H1 (cell line): Measurements from ENCODE around the gene ATP2A3. TPM values are rescaled to one million over a fixed set of nuclear protein-coding genes. Genes with fewer than 3 reads are reported as not detected.

Experiments
- CTCF ChIA-PET: fragments of 300-600 bp; sonication (Branson Sonifier 250); formaldehyde crosslinking; loops from one replicate; lab custom pipeline; 2021; ENCODE audit not compliant: partially characterized antibody; lab: Charles Lee
- POLR2A ChIA-PET: fragments of 300-600 bp; sonication (Branson Sonifier 250); formaldehyde crosslinking; loops from one replicate; lab custom pipeline; 2021; ENCODE audit warnings: inconsistent platforms; ENCODE audit not compliant: partially characterized antibody; lab: Charles Lee
- DNase-seq, 2 experiments: peaks; one replicate each; pipeline versions ENCODE4 v3.0.0 to v3.0.0-alpha.2; 2010 to 2022; ENCODE audit warnings: low spot score in 2 of 2, low read depth in 1 of 2, mixed read lengths in 1 of 2
- FAIRE-seq: peaks from 2 replicates; lab custom pipeline; 2011; peaks lifted over from hg19 to GRCh38; lab: Jason Lieb, UNC
- H2AFZ ChIP-seq: 2 replicates; pipeline ENCODE4 v1.8.1; 2012; ENCODE audit warnings: low read length, inconsistent platforms
- H2AK5ac ChIP-seq: 2 replicates; pipeline ENCODE4 v1.6.1; 2013; ENCODE audit warnings: low read depth, low read length
- H2BK120ac ChIP-seq: replicated peaks from 2 replicates; pipeline ENCODE3; 2013; ENCODE audit warnings: low read depth, low read length, inconsistent platforms
- H2BK12ac ChIP-seq: 2 replicates; pipeline ENCODE4 v1.6.1; 2013; ENCODE audit warnings: low read depth, low read length
- H2BK15ac ChIP-seq: 2 replicates; pipeline ENCODE4 v1.6.1; 2013; ENCODE audit warnings: low read length
- H2BK20ac ChIP-seq: 2 replicates; pipeline ENCODE4 v1.6.1; 2013; ENCODE audit warnings: low read length
- H2BK5ac ChIP-seq: 2 replicates; pipeline ENCODE4 v1.6.1; 2013; ENCODE audit warnings: low read depth, low read length
- H3K14ac ChIP-seq: 2 replicates; pipeline ENCODE4 v1.6.1; 2013; ENCODE audit warnings: inconsistent platforms; ENCODE audit not compliant: insufficient read length
- H3K18ac ChIP-seq: 2 replicates; pipeline ENCODE4 v1.6.1; 2013; ENCODE audit warnings: low read length; ENCODE audit errors: extremely low read depth
- H3K23ac ChIP-seq: 2 replicates; pipeline ENCODE4 v1.6.1; 2013; ENCODE audit warnings: inconsistent platforms; ENCODE audit not compliant: insufficient read length
- H3K23me2 ChIP-seq: 2 replicates; pipeline ENCODE4 v1.6.1; 2013; ENCODE audit warnings: low read depth, low read length
- H3K27ac ChIP-seq: 2 replicates; pipeline ENCODE4 v1.6.1; 2011; ENCODE audit warnings: low read depth, low read length, inconsistent platforms
- H3K27me3 ChIP-seq, 4 experiments: replicated peaks in 1 of 4; 1 replicate in 1 of 4; 2 replicates in 3 of 4; pipeline versions ENCODE4 v1.6.1 to v1.8.1; 2011 to 2013; ENCODE audit warnings: low read length in 3 of 4, mild to moderate bottlenecking in 3 of 4, inconsistent platforms in 2 of 4, mixed read lengths in 2 of 4, moderate library complexity in 1 of 4; ENCODE audit not compliant: control insufficient read depth in 3 of 4, insufficient read depth in 3 of 4; ENCODE audit errors: extremely low read depth in 1 of 4
- H3K36me3 ChIP-seq, 4 experiments: 2 replicates each; pipeline versions ENCODE4 v1.6.1 to v1.8.1; 2011 to 2013; ENCODE audit warnings: mild to moderate bottlenecking in 4 of 4, low read length in 3 of 4, moderate library complexity in 2 of 4, control low read depth in 1 of 4, inconsistent platforms in 1 of 4; ENCODE audit not compliant: insufficient read depth in 4 of 4, control insufficient read depth in 2 of 4
- H3K4ac ChIP-seq: replicated peaks from 2 replicates; pipeline ENCODE3; 2013; ENCODE audit warnings: low read length, low read depth, mixed read lengths, inconsistent platforms; ENCODE audit not compliant: insufficient read length
- H3K4me1 ChIP-seq, 4 experiments: replicated peaks in 1 of 4; 1 replicate in 1 of 4; 2 replicates in 3 of 4; pipeline versions ENCODE4 v1.6.1 to v1.8.1; 2011 to 2013; ENCODE audit warnings: low read length in 3 of 4, inconsistent platforms in 2 of 4, mixed read lengths in 1 of 4; ENCODE audit not compliant: insufficient read depth in 4 of 4, control insufficient read depth in 3 of 4
- H3K4me2 ChIP-seq, 2 experiments: 2 replicates each; pipeline versions ENCODE4 v1.6.1 to v1.8.1; 2011 to 2013; ENCODE audit warnings: low read depth in 2 of 2, low read length in 2 of 2, control low read depth in 1 of 2, inconsistent platforms in 1 of 2, mild to moderate bottlenecking in 1 of 2; ENCODE audit not compliant: insufficient read depth in 1 of 2
- H3K4me3 ChIP-seq, 4 experiments: fragments of 200-600, 300-600 bp in 1 of 4; sonication (generic), shearing (Covaris generic), sonication (Bioruptor Twin) in 1 of 4; 2 replicates each; pipeline versions ENCODE4 v1.5.1 to v1.8.1; 2011 to 2016; ENCODE audit warnings: low read length in 4 of 4, low read depth in 3 of 4, control low read depth in 2 of 4, inconsistent platforms in 2 of 4, mild to moderate bottlenecking in 2 of 4, mixed read lengths in 1 of 4, moderate library complexity in 1 of 4; ENCODE audit not compliant: insufficient read depth in 2 of 4; ENCODE audit errors: extremely low read depth in 1 of 4
- H3K56ac ChIP-seq: replicated peaks from 2 replicates; pipeline ENCODE3; 2013; ENCODE audit warnings: low read depth, mild to moderate bottlenecking, mixed read lengths, low read length, inconsistent platforms; ENCODE audit not compliant: insufficient read length
- H3K79me1 ChIP-seq: 2 replicates; pipeline ENCODE4 v1.6.1; 2013; ENCODE audit warnings: low read depth, low read length, control low read depth
- H3K79me2 ChIP-seq, 2 experiments: 2 replicates each; pipeline versions ENCODE4 v1.6.1 to v1.8.1; 2012 to 2013; ENCODE audit warnings: low read length in 2 of 2, mild to moderate bottlenecking in 2 of 2, inconsistent platforms in 1 of 2; ENCODE audit not compliant: insufficient read depth in 2 of 2, control insufficient read depth in 1 of 2
- H3K9ac ChIP-seq, 4 experiments: replicated peaks in 1 of 4; 1 replicate in 1 of 4; 2 replicates in 3 of 4; pipeline versions ENCODE4 v1.6.1 to v1.8.1; 2011 to 2013; ENCODE audit warnings: low read depth in 3 of 4, low read length in 3 of 4, control low read depth in 2 of 4, mild to moderate bottlenecking in 2 of 4, moderate library complexity in 2 of 4, inconsistent platforms in 1 of 4; ENCODE audit errors: extremely low read depth in 1 of 4
- H3K9me3 ChIP-seq, 2 experiments: 2 replicates each; pipeline versions ENCODE4 v1.6.1 to v1.8.1; 2012 to 2013; ENCODE audit warnings: mild to moderate bottlenecking in 2 of 2, moderate library complexity in 2 of 2, control low read depth in 1 of 2, inconsistent platforms in 1 of 2, low read depth in 1 of 2, low read length in 1 of 2, mixed read lengths in 1 of 2; ENCODE audit not compliant: insufficient read depth in 2 of 2
- H4K20me1 ChIP-seq, 2 experiments: replicated peaks in 1 of 2; 2 replicates each; pipeline versions ENCODE3 to v1.8.1; 2011 to 2013; ENCODE audit warnings: inconsistent platforms in 2 of 2, low read length in 2 of 2, mild to moderate bottlenecking in 1 of 2; ENCODE audit not compliant: insufficient read depth in 2 of 2, control insufficient read depth in 1 of 2
- H4K5ac ChIP-seq: 2 replicates; pipeline ENCODE4 v1.6.1; 2013; ENCODE audit warnings: low read length, low read depth, mixed read lengths, inconsistent platforms; ENCODE audit not compliant: insufficient read length
- H4K8ac ChIP-seq: 2 replicates; pipeline ENCODE4 v1.8.0; 2013; ENCODE audit warnings: mild to moderate bottlenecking, moderate library complexity, low read length, inconsistent platforms; ENCODE audit not compliant: insufficient read depth; ENCODE audit errors: extremely low read depth
- H4K91ac ChIP-seq: replicated peaks from 2 replicates; pipeline ENCODE3; 2013; ENCODE audit warnings: low read length, mixed read lengths, inconsistent platforms; ENCODE audit not compliant: insufficient read length
- ASH2L ChIP-seq: fragments of 200-600, 300-600 bp; sonication (generic); IDR thresholded peaks from one replicate; pipeline ENCODE4 v1.7.1; 2017; ENCODE audit warnings: low read length
- BACH1 ChIP-seq: IDR thresholded peaks from 2 replicates; pipeline ENCODE4 v1.6.1; 2012; ENCODE audit warnings: low read length, improper control_type of control experiment
- BCL11A ChIP-seq, 2 experiments: IDR thresholded peaks; one replicate each; pipeline ENCODE4 v1.6.1; 2011; ENCODE audit warnings: low read depth in 2 of 2, low read length in 2 of 2, mild to moderate bottlenecking in 2 of 2
- GABPA ChIP-seq: IDR thresholded peaks from 2 replicates; pipeline ENCODE4 v1.6.1; 2011; ENCODE audit warnings: mild to moderate bottlenecking, low read length, moderate library complexity, borderline replicate concordance; ENCODE audit not compliant: insufficient read depth
- HDAC2 ChIP-seq, 2 experiments: fragments of 300-600 bp in 1 of 2; sonication (generic) in 1 of 2; IDR thresholded peaks; 2 replicates each; pipeline ENCODE4 v1.6.1; 2011 to 2012; ENCODE audit warnings: low read depth in 2 of 2, low read length in 2 of 2, mild to moderate bottlenecking in 2 of 2, moderate library complexity in 2 of 2, borderline replicate concordance in 1 of 2, inconsistent platforms in 1 of 2
- HDAC6 ChIP-seq: IDR thresholded peaks from one replicate; pipeline ENCODE4 v1.7.1; 2012; ENCODE audit warnings: low read depth, mild to moderate bottlenecking, inconsistent platforms, low read length, moderate library complexity
- TAF1 ChIP-seq: IDR thresholded peaks from 2 replicates; pipeline ENCODE4 v1.6.1; 2011; ENCODE audit warnings: mild to moderate bottlenecking, low read depth, low read length
- TCF12 ChIP-seq: IDR thresholded peaks from 2 replicates; pipeline ENCODE4 v1.6.1; 2011; ENCODE audit warnings: low read depth, mild to moderate bottlenecking, low read length
- USF2 ChIP-seq: IDR thresholded peaks from 2 replicates; pipeline ENCODE4 v1.6.1; 2011; ENCODE audit warnings: low read length, improper control_type of control experiment
- WGBS, 2 experiments: shearing (Covaris generic) in 1 of 2; methylation state at CpG; one replicate each; pipeline versions ENCODE4 v1.1.6 to v1.1.7; 2013 to 2015; ENCODE audit warnings: low lambda C conversion rate in 2 of 2, mixed read lengths in 2 of 2, inconsistent platforms in 1 of 2, low coverage in 1 of 2, missing lambda C conversion rate in 1 of 2; ENCODE audit not compliant: insufficient replicate concordance in 2 of 2, insufficient coverage in 1 of 2, insufficient read length in 1 of 2; ENCODE audit errors: extremely low coverage in 1 of 2, missing lambda C conversion rate in 1 of 2; 5-methylcytosine and 5-hydroxymethylcytosine counted together
- polyA plus RNA-seq, 7 experiments: library from polyadenylated mRNA; depleted of rRNA in 3 of 7; stranded (reverse) in 5 of 7; unstranded in 2 of 7; fragments of >200 nt in 5 of 7; fragments of 200-250 nt in 2 of 7; gene quantifications; 1 replicate in 5 of 7; 2 replicates in 1 of 7; 4 replicates in 1 of 7; pipeline versions ENCODE4 v1.2.1 to v1.2.3, GENCODE V29; 2011 to 2013; ENCODE audit warnings: missing spikeins in 2 of 7, mixed read lengths in 2 of 7
- total RNA-seq: library from RNA; stranded (reverse); fragmentation: NEBNext Ultra II Directional; extraction: Animal tissue kit (Norgen Biotek cat#: 25700); gene quantifications from 2 replicates; pipeline ENCODE4 v1.2.1, GENCODE V29; 2021

The ATP2A3 gene
- total and polyA plus RNA-seq, 2 of the 8 experiments (the other 6 are each of a cell fraction or from before 2014, with no cell fraction given) = 18.4 to 32.5 TPM

GRCh38 chr17:3896108-3896967 is 67.9 kb downstream of the ATP2A3 start:
- POLR2A ChIA-PET = interaction anchor here (1.2 kb wide), 1 partner anchor 247 kb away, joined by 3 read pairs; no protein-coding TSS in a partner anchor
- H3K36me3 ChIP-seq = no peaks in the 10 kb centered on the region
- H3K4me3 ChIP-seq = no peak overlapping the region
- no peak overlapping the region for H3K9ac ChIP-seq
- H3K79me2 ChIP-seq = no peaks in the 10 kb centered on the region
- peaks cover 0 to 6% (median 1%) of the 10 kb centered on the region in 4 experiments; a peak in 3 of 7 replicates for H3K27me3 ChIP-seq
- H3K23ac ChIP-seq = no peak overlapping the region
- H3K14ac ChIP-seq = no peak overlapping the region
- no peak overlapping the region for H2BK120ac ChIP-seq
- H2BK5ac ChIP-seq = 0 out of 2 replicates have a peak overlapping the region, but pooled peaks have one; percentile 18
- H3K4me2 ChIP-seq = no peak overlapping the region; a peak in 1 of 4 replicates
- H3K79me1 ChIP-seq = no peaks in the 10 kb centered on the region
- 87% methylated on average over 15 of the region's 15 CpGs; no CpG with 5 or more reads in 1 of the 2 experiments for WGBS, 2 experiments
- no peak for FAIRE-seq
- 0 out of 2 replicates have a peak overlapping the region, but pooled peaks have one; percentile 1 for H4K8ac ChIP-seq
- H3K4ac ChIP-seq = no peak overlapping the region
- no peak overlapping the region for H3K56ac ChIP-seq
- H2BK15ac ChIP-seq = peak overlapping the region; percentile 46; the same call in 1 of the 2 replicates
- H3K18ac ChIP-seq = no peak overlapping the region; the same call in 1 of the 2 replicates
- H3K9me3 ChIP-seq = no peaks in the 10 kb centered on the region
- H4K20me1 ChIP-seq = peaks cover 0 to 4% of the 10 kb centered on the region in 2 experiments
- peaks cover 15% of the 10 kb centered on the region; the same call in 1 of the 2 replicates for H3K23me2 ChIP-seq
- no peak for DNase-seq
- CTCF ChIA-PET = interaction anchor here (0.5 to 13.2 kb wide), 6 partner anchors 8 to 178 kb away, joined by 3 to 131 read pairs (median 10); no protein-coding TSS in a partner anchor
- H3K4me1 ChIP-seq = peaks cover 5 to 16% (median 14%) of the 10 kb centered on the region in 4 experiments
- H4K91ac ChIP-seq = peak overlapping the region; percentile 19
- H2BK20ac ChIP-seq = 0 out of 2 replicates have a peak overlapping the region, but pooled peaks have one; percentile 48
- H2AK5ac ChIP-seq = peak overlapping the region; percentile 82; the same call in 1 of the 2 replicates
- no peak overlapping the region for H4K5ac ChIP-seq
- H2AFZ ChIP-seq = no peak overlapping the region
- H3K27ac ChIP-seq = no peak overlapping the region
- H2BK12ac ChIP-seq = peak overlapping the region; percentile 70
- TF ChIP-seq BCL11A (IDR thresholded peaks at IDR 0.05; ENCODE audit: low read depth in 2 of 2, low read length in 2 of 2) (no peak), ASH2L (no peak), TCF12 (no peak), USF2 (no peak), HDAC2 (IDR thresholded peaks at IDR 0.05; ENCODE audit: borderline replicate concordance in 1 of 2, low read depth in 2 of 2, low read length in 2 of 2) (no peak), BACH1 (no peak), GABPA (no peak), HDAC6 (no peak), TAF1 (no peak)
